ENCODE data around the gene CDPF1. TPM values are rescaled to one million over a fixed set of nuclear protein-coding genes. Genes with fewer than 3 reads are reported as not detected.

CDPF1 gene
- total RNA-seq, 1 experiment from 2014 or later, result 11.2 TPM

DNA sequence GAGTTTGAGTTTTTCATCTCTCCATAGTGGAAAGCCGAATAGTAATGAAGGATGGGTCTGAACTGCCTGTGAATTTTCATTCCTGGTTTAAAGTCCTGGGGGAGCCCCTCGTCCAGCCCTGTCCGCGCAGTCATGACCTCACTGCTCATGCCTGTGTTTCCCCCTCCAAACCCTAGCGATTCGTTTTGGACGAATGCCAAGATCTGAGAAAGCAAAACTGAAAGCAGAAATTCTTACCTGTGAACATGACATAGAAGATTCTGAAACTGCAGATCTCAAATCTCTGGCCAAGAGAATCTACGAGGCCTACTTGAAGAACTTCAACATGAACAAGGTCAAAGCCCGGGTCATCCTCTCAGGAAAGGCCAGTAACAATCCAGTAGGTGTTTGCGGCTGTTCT lies 30.5 kb downstream of the CDPF1 start:
- no TSS peak for BruUV-seq (replicated peaks)
- H3K27ac ChIP-seq (ENCODE audit: low read length), result no peak overlapping the region
- TF ChIP-seq, protein P1, sequence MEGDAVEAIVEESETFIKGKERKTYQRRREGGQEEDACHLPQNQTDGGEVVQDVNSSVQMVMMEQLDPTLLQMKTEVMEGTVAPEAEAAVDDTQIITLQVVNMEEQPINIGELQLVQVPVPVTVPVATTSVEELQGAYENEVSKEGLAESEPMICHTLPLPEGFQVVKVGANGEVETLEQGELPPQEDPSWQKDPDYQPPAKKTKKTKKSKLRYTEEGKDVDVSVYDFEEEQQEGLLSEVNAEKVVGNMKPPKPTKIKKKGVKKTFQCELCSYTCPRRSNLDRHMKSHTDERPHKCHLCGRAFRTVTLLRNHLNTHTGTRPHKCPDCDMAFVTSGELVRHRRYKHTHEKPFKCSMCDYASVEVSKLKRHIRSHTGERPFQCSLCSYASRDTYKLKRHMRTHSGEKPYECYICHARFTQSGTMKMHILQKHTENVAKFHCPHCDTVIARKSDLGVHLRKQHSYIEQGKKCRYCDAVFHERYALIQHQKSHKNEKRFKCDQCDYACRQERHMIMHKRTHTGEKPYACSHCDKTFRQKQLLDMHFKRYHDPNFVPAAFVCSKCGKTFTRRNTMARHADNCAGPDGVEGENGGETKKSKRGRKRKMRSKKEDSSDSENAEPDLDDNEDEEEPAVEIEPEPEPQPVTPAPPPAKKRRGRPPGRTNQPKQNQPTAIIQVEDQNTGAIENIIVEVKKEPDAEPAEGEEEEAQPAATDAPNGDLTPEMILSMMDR (IDR thresholded peaks at IDR 0.05), result no peak
- TF ChIP-seq POLR2AphosphoS5 (IDR thresholded peaks at IDR 0.05; ENCODE audit: low read depth, low read length), result no peak
- ChIA-PET CTCF (no interaction called here), POLR2A (no interaction called here)
- no peaks in the 10 kb centered on the region for H3K9me3 ChIP-seq (ENCODE audit: control insufficient read depth, insufficient read depth, low read depth, low read length)
- H3K27me3 ChIP-seq (ENCODE audit: control insufficient read depth, insufficient read depth, low read length), result no peaks in the 10 kb centered on the region
- ATAC-seq (no peak), DNase-seq (ENCODE audit: low read depth, low spot score) (no peak)
- in situ Hi-C loops (cut with HindIII; ENCODE audit: low pct_unique_long_range_greater_than_20kb, low sequenced_read_pairs), result no loop called here
- no peaks in the 10 kb centered on the region for H3K36me3 ChIP-seq (ENCODE audit: control insufficient read depth, insufficient read depth, low read length)
- H3K4me3 ChIP-seq (ENCODE audit: low read depth in 2 of 2, low read length in 2 of 2), result no peak overlapping the region
- intact Hi-C loops (cut with micrococcal nuclease; ENCODE audit: unreplicated experiment), result no loop called here
- H3K4me1 ChIP-seq (ENCODE audit: control insufficient read depth, insufficient read depth, low read length), result no peaks in the 10 kb centered on the region

DNA sequence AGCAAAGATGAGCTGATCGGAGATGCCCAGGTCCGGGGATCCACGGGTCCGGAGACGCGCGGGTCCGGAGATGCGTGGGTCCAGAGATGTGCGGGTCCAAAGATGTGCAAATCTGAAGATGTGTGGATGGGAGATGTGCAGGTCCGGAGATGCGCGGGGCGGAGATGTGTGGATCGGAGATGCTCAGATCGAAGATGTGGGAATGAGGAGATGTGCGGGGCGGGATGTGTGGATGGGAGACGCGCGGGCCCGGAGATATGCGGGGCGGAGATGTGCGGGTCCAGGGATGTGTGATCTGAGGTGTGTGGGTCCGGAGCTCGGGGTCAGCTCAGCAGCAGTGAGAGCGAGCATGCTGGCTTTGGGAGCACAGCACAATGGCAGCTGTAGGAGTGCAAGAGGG lies 35.5 kb downstream of the CDPF1 start:
- BruUV-seq (replicated peaks), result no TSS peak
- no peak for DNase-seq (ENCODE audit: low read depth, low spot score)
- H3K27me3 ChIP-seq (ENCODE audit: control insufficient read depth, insufficient read depth, low read length), result no peaks in the 10 kb centered on the region
- TF ChIP-seq, protein P2, sequence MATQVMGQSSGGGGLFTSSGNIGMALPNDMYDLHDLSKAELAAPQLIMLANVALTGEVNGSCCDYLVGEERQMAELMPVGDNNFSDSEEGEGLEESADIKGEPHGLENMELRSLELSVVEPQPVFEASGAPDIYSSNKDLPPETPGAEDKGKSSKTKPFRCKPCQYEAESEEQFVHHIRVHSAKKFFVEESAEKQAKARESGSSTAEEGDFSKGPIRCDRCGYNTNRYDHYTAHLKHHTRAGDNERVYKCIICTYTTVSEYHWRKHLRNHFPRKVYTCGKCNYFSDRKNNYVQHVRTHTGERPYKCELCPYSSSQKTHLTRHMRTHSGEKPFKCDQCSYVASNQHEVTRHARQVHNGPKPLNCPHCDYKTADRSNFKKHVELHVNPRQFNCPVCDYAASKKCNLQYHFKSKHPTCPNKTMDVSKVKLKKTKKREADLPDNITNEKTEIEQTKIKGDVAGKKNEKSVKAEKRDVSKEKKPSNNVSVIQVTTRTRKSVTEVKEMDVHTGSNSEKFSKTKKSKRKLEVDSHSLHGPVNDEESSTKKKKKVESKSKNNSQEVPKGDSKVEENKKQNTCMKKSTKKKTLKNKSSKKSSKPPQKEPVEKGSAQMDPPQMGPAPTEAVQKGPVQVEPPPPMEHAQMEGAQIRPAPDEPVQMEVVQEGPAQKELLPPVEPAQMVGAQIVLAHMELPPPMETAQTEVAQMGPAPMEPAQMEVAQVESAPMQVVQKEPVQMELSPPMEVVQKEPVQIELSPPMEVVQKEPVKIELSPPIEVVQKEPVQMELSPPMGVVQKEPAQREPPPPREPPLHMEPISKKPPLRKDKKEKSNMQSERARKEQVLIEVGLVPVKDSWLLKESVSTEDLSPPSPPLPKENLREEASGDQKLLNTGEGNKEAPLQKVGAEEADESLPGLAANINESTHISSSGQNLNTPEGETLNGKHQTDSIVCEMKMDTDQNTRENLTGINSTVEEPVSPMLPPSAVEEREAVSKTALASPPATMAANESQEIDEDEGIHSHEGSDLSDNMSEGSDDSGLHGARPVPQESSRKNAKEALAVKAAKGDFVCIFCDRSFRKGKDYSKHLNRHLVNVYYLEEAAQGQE (IDR thresholded peaks at IDR 0.05; ENCODE audit: insufficient read depth in 1 of 2, low read depth in 2 of 2, low read length in 1 of 2), result no peak
- TF ChIP-seq, protein P1 (IDR thresholded peaks at IDR 0.05), result no peak
- TF ChIP-seq POLR2AphosphoS5 (IDR thresholded peaks at IDR 0.05; ENCODE audit: low read depth, low read length), result no peak
- no peak for TF ChIP-seq TCF7L2 (IDR thresholded peaks at IDR 0.05; ENCODE audit: low read depth, low read length)
- TF ChIP-seq SIN3A (IDR thresholded peaks at IDR 0.05; ENCODE audit: borderline replicate concordance, insufficient read depth, low read depth, low read length), result no peak
- H3K27ac ChIP-seq (ENCODE audit: low read length), result no peak overlapping the region
- H3K9me3 ChIP-seq (ENCODE audit: control insufficient read depth, insufficient read depth, low read depth, low read length), result no peaks in the 10 kb centered on the region
- no peak for ATAC-seq
- no peak overlapping the region for H3K4me3 ChIP-seq (ENCODE audit: low read depth in 2 of 2, low read length in 2 of 2)
- ChIA-PET CTCF (no interaction called here), POLR2A (no interaction called here)
- H3K36me3 ChIP-seq (ENCODE audit: control insufficient read depth, insufficient read depth, low read length), result no peaks in the 10 kb centered on the region
- intact Hi-C loops (cut with micrococcal nuclease; ENCODE audit: unreplicated experiment) (no loop called here), in situ Hi-C loops (cut with HindIII; ENCODE audit: low pct_unique_long_range_greater_than_20kb, low sequenced_read_pairs) (no loop called here)
- H3K4me1 ChIP-seq (ENCODE audit: control insufficient read depth, insufficient read depth, low read length), result no peaks in the 10 kb centered on the region

DNA sequence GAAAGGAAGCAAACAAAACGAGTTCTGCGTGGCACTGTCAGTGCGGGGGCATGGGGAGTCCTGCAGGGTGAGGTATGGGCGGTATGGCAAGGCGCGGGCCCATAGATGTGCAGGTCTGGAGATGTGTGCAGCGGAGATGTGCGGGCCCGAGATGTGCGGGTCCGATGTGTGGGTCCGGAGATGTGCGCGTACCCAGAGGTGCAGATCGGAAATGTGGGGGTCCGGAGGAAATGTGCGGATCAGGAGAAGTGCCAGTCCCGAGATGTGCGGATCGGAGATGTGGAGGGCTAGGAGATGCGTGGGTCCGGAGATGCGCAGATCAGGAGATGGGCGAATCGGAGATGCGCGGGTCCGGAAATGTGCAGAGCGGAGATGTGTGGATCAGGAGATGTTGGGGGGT lies 35.9 kb downstream of the CDPF1 start:
- Histone ChIP-seq H3K4me3 (ENCODE audit: low read depth in 2 of 2, low read length in 2 of 2) (no peak overlapping the region), H3K4me1 (ENCODE audit: control insufficient read depth, insufficient read depth, low read length) (no peaks in the 10 kb centered on the region), H3K36me3 (ENCODE audit: control insufficient read depth, insufficient read depth, low read length) (no peaks in the 10 kb centered on the region), H3K27ac (ENCODE audit: low read length) (no peak overlapping the region), H3K27me3 (ENCODE audit: control insufficient read depth, insufficient read depth, low read length) (no peaks in the 10 kb centered on the region), H3K9me3 (ENCODE audit: control insufficient read depth, insufficient read depth, low read depth, low read length) (no peaks in the 10 kb centered on the region)
- DNase-seq (ENCODE audit: low read depth, low spot score) (no peak), ATAC-seq (no peak)
- in situ Hi-C loops (cut with HindIII; ENCODE audit: low pct_unique_long_range_greater_than_20kb, low sequenced_read_pairs) (no loop called here), intact Hi-C loops (cut with micrococcal nuclease; ENCODE audit: unreplicated experiment) (no loop called here)
- ChIA-PET CTCF (no interaction called here), POLR2A (no interaction called here)
- BruUV-seq (replicated peaks), result no TSS peak
- TF ChIP-seq, protein P2 (IDR thresholded peaks at IDR 0.05; ENCODE audit: insufficient read depth in 1 of 2, low read depth in 2 of 2, low read length in 1 of 2), result no peak
- TF ChIP-seq, protein P1 (IDR thresholded peaks at IDR 0.05), result no peak
- no peak for TF ChIP-seq SIN3A (IDR thresholded peaks at IDR 0.05; ENCODE audit: borderline replicate concordance, insufficient read depth, low read depth, low read length)

Measured in Panc1 (cell line).